ENCODE data around the gene NRDC. TPM values are rescaled to one million over a fixed set of nuclear protein-coding genes. Genes with fewer than 3 reads are reported as not detected.

NRDC gene
- 100 to 1,000 TPM; 113 to 173 (median 134) TPM for polyA plus RNA-seq (ENCODE audit: insufficient read length in 4 of 4)

- peak; percentile 99 to 100 (median 100) for DNase-seq (ENCODE audit: low read depth in 4 of 4, low spot score in 3 of 4)
Measured at GRCh38 chr1:51878616-51879336, at the start of gene NRDC. NRDC (minus strand) TSS chr1:51878727; CDS start chr1:51878615, 112 bp downstream.

- no peak for DNase-seq (ENCODE audit: low read depth in 4 of 4, low spot score in 3 of 4)
Measured at GRCh38 chr1:51927029-51927428, 48.5 kb upstream of the NRDC start.

- DNase-seq (ENCODE audit: low read depth in 4 of 4, low spot score in 3 of 4) = no peak
Measured at GRCh38 chr1:51926171-51926812, 47.8 kb upstream of the NRDC start.

- DNase-seq (ENCODE audit: low read depth in 4 of 4, low spot score in 3 of 4) = no peak
Measured at GRCh38 chr1:51924455-51924854, 45.9 kb upstream of the NRDC start.

- no peak for DNase-seq (ENCODE audit: low read depth in 4 of 4, low spot score in 3 of 4)
Measured at GRCh38 chr1:51922040-51922439, 43.5 kb upstream of the NRDC start.

- DNase-seq (ENCODE audit: low read depth in 4 of 4, low spot score in 3 of 4) = no peak
Measured at GRCh38 chr1:51920130-51920529, 41.6 kb upstream of the NRDC start.

- DNase-seq (ENCODE audit: low read depth in 4 of 4, low spot score in 3 of 4) = no peak
Measured at GRCh38 chr1:51919684-51920083, 41.2 kb upstream of the NRDC start.

- DNase-seq (ENCODE audit: low read depth in 4 of 4, low spot score in 3 of 4) = no peak
Measured at GRCh38 chr1:51916587-51917405, 38.3 kb upstream of the NRDC start.

GRCh38 chr1:51915951-51916350 is 37.4 kb upstream of the NRDC start:
- no peak for DNase-seq (ENCODE audit: low read depth in 4 of 4, low spot score in 3 of 4)

GRCh38 chr1:51912881-51913280 is 34.4 kb upstream of the NRDC start:
- no peak for DNase-seq (ENCODE audit: low read depth in 4 of 4, low spot score in 3 of 4)

GRCh38 chr1:51910221-51911000 is 31.9 kb upstream of the NRDC start:
- peak in 2 of 4 donors; percentile 8 to 27 for DNase-seq (ENCODE audit: low read depth in 4 of 4, low spot score in 3 of 4)

- DNase-seq (ENCODE audit: low read depth in 4 of 4, low spot score in 3 of 4) = no peak
Measured at GRCh38 chr1:51908499-51908898, 30.0 kb upstream of the NRDC start.

GRCh38 chr1:51907079-51907702 is 28.7 kb upstream of the NRDC start:
- DNase-seq (ENCODE audit: low read depth in 4 of 4, low spot score in 3 of 4) = no peak

- DNase-seq (ENCODE audit: low read depth in 4 of 4, low spot score in 3 of 4) = no peak
Measured at GRCh38 chr1:51906306-51907078, 28.0 kb upstream of the NRDC start.

- no peak for DNase-seq (ENCODE audit: low read depth in 4 of 4, low spot score in 3 of 4)
Measured at GRCh38 chr1:51902456-51902855, 23.9 kb upstream of the NRDC start.

GRCh38 chr1:51901151-51901550 is 22.6 kb upstream of the NRDC start:
- no peak for DNase-seq (ENCODE audit: low read depth in 4 of 4, low spot score in 3 of 4)

GRCh38 chr1:51899022-51899421 is 20.5 kb upstream of the NRDC start:
- no peak for DNase-seq (ENCODE audit: low read depth in 4 of 4, low spot score in 3 of 4)

GRCh38 chr1:51898090-51898734 is 19.7 kb upstream of the NRDC start:
- DNase-seq (ENCODE audit: low read depth in 4 of 4, low spot score in 3 of 4) = no peak

- DNase-seq (ENCODE audit: low read depth in 4 of 4, low spot score in 3 of 4) = no peak
Measured at GRCh38 chr1:51897699-51898031, 19.1 kb upstream of the NRDC start.

Data from left renal pelvis (tissue), 4 donors.